ENCODE results near the gene NXPE2. TPM values are rescaled to one million over a fixed set of nuclear protein-coding genes. Genes with fewer than 3 reads are reported as not detected.

Gene NXPE2
- polyA plus RNA-seq, 1 donor (not counting 4 experiments of a cell fraction or from before 2014, with no cell fraction given): 0.09 TPM

DNA sequence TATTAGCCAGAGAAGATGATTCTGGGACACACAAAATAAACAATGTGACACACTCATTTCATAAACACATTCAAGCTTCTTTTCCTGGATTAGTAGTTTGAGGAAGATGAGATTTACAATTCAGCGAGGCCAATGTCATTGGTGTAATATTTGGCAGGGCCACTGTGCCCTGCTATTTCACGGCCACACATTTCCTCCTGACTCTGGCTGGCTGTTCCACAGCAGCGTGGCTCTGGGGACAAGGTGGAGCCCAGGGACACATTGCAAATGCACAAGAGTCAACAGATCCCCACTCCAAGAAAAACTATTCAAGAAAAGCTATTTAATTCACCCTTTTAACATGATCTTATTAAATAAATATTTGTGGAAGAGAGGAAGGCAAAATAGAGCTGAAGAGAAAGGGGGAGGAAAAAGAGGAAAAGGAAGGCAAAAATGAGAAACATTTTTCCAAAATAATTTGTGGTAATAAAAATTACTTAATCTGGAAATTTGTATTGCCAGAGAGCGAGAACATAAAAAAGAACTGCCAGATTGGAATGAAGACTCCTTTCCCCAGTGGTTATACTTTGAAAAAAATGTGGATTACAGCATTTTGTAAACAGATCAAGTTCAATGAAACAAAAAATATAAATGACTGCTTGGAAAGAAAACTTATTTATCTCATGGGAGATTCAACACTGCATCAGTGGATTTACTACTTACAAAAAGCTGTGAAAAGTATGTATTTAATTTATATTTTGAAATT is 27.1 kb downstream of the NXPE2 start:
- Histone ChIP-seq H3K9ac (ENCODE audit: control insufficient read depth, extremely low read depth, insufficient read depth, low read length) (no peak overlapping the region), H3K27ac (ENCODE audit: control insufficient read depth, insufficient read depth, low read length) (no peak overlapping the region), H3K4me2 (ENCODE audit: control insufficient read depth, extremely low read depth, insufficient read depth, low read depth, low read length) (no peak overlapping the region), H3K4me3 (ENCODE audit: control insufficient read depth in 2 of 3, extremely low read depth in 1 of 3, insufficient read depth in 2 of 3, low read depth in 1 of 3, low read length in 3 of 3) (no peak overlapping the region), H3K9me1 (ENCODE audit: control insufficient read depth, extremely low read depth, insufficient read depth, low read length) (no peaks in the 10 kb centered on the region), H2AFZ (ENCODE audit: control insufficient read depth, low read length) (no peak overlapping the region), H3K79me2 (ENCODE audit: control insufficient read depth, insufficient read depth, low read length) (no peaks in the 10 kb centered on the region), H3K4me1 (ENCODE audit: control insufficient read depth, extremely low read depth, insufficient read depth, low read length) (no peaks in the 10 kb centered on the region), H3K36me3 (ENCODE audit: control insufficient read depth in 2 of 2, extremely low read depth in 1 of 2, insufficient read depth in 2 of 2, low read length in 2 of 2) (no peaks in the 10 kb centered on the region), H3K9me3 (ENCODE audit: control insufficient read depth, low read depth, low read length) (no peaks in the 10 kb centered on the region), H4K20me1 (ENCODE audit: control insufficient read depth, extremely low read depth, insufficient read depth, low read length) (no peaks in the 10 kb centered on the region), H3K27me3 (ENCODE audit: control insufficient read depth, extremely low read depth, insufficient read depth, low read length) (no peaks in the 10 kb centered on the region)
- FAIRE-seq (no peak), DNase-seq (ENCODE audit: low read depth, low spot score) (no peak)
- TF ChIP-seq EZH2 (IDR thresholded peaks at IDR 0.05; ENCODE audit: low read length): no peak
- TF ChIP-seq, protein P1, sequence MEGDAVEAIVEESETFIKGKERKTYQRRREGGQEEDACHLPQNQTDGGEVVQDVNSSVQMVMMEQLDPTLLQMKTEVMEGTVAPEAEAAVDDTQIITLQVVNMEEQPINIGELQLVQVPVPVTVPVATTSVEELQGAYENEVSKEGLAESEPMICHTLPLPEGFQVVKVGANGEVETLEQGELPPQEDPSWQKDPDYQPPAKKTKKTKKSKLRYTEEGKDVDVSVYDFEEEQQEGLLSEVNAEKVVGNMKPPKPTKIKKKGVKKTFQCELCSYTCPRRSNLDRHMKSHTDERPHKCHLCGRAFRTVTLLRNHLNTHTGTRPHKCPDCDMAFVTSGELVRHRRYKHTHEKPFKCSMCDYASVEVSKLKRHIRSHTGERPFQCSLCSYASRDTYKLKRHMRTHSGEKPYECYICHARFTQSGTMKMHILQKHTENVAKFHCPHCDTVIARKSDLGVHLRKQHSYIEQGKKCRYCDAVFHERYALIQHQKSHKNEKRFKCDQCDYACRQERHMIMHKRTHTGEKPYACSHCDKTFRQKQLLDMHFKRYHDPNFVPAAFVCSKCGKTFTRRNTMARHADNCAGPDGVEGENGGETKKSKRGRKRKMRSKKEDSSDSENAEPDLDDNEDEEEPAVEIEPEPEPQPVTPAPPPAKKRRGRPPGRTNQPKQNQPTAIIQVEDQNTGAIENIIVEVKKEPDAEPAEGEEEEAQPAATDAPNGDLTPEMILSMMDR (optimal IDR thresholded peaks at IDR 0.05 in 1 of 3, IDR thresholded peaks at IDR 0.05 in 1 of 3, conservative IDR thresholded peaks at IDR 0.05 in 1 of 3; ENCODE audit: extremely low read depth in 1 of 3, insufficient read depth in 2 of 3, low read length in 3 of 3): no peak
- dilution Hi-C loops (cut with MboI; ENCODE audit: extremely low pct_ligation_motif_present, low sequenced_read_pairs): no loop called here

DNA sequence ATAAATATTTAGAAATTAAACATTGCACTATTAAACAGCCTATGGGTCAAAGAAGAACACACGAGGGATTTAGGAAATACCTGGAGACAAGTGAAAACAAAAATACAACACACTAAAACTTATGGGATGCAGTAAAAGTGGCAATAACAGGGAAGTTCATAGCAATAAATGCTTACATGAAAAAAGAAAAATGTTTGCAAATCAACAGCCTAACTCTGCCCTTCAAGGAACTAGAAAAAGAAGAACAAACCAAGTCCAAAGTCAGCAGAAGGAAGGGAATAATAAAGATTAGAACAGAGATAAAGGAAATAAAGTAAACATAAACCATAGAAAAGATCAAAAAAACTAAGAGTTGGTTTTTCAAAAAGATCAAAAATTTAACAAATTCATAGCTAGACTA is 31.6 kb downstream of the NXPE2 start:
- H3K9me1 ChIP-seq (ENCODE audit: control insufficient read depth, extremely low read depth, insufficient read depth, low read length): no peaks in the 10 kb centered on the region
- H2AFZ ChIP-seq (ENCODE audit: control insufficient read depth, low read length): no peak overlapping the region
- no peaks in the 10 kb centered on the region for H4K20me1 ChIP-seq (ENCODE audit: control insufficient read depth, extremely low read depth, insufficient read depth, low read length)
- H3K4me1 ChIP-seq (ENCODE audit: control insufficient read depth, extremely low read depth, insufficient read depth, low read length): no peaks in the 10 kb centered on the region
- no peak overlapping the region for H3K27ac ChIP-seq (ENCODE audit: control insufficient read depth, insufficient read depth, low read length)
- no peaks in the 10 kb centered on the region for H3K79me2 ChIP-seq (ENCODE audit: control insufficient read depth, insufficient read depth, low read length)
- no peak overlapping the region for H3K4me3 ChIP-seq (ENCODE audit: control insufficient read depth in 2 of 3, extremely low read depth in 1 of 3, insufficient read depth in 2 of 3, low read depth in 1 of 3, low read length in 3 of 3)
- H3K36me3 ChIP-seq (ENCODE audit: control insufficient read depth in 2 of 2, extremely low read depth in 1 of 2, insufficient read depth in 2 of 2, low read length in 2 of 2): no peaks in the 10 kb centered on the region
- no peak overlapping the region for H3K4me2 ChIP-seq (ENCODE audit: control insufficient read depth, extremely low read depth, insufficient read depth, low read depth, low read length)
- no peak for DNase-seq (ENCODE audit: low read depth, low spot score)
- H3K9me3 ChIP-seq (ENCODE audit: control insufficient read depth, low read depth, low read length): no peaks in the 10 kb centered on the region
- TF ChIP-seq EZH2 (IDR thresholded peaks at IDR 0.05; ENCODE audit: low read length): no peak
- TF ChIP-seq, protein P1 (optimal IDR thresholded peaks at IDR 0.05 in 1 of 3, IDR thresholded peaks at IDR 0.05 in 1 of 3, conservative IDR thresholded peaks at IDR 0.05 in 1 of 3; ENCODE audit: extremely low read depth in 1 of 3, insufficient read depth in 2 of 3, low read length in 3 of 3): no peak
- H3K27me3 ChIP-seq (ENCODE audit: control insufficient read depth, extremely low read depth, insufficient read depth, low read length): no peaks in the 10 kb centered on the region
- dilution Hi-C loops (cut with MboI; ENCODE audit: extremely low pct_ligation_motif_present, low sequenced_read_pairs): no loop called here
- FAIRE-seq: no peak
- H3K9ac ChIP-seq (ENCODE audit: control insufficient read depth, extremely low read depth, insufficient read depth, low read length): no peak overlapping the region

All from keratinocyte (primary cell).